Measurements from ENCODE around the gene ATP9A. TPM values are rescaled to one million over a fixed set of nuclear protein-coding genes. Genes with fewer than 3 reads are reported as not detected.

Gene ATP9A
- total and polyA plus RNA-seq, 2 of the 8 experiments (the other 6 are each of a cell fraction or from before 2014, with no cell fraction given) = 5.0 to 6.4 TPM

- Histone ChIP-seq H3K9ac (replicated peaks in 1 of 4; ENCODE audit: extremely low read depth in 1 of 4, low read depth in 3 of 4, low read length in 3 of 4) (no peak overlapping the region), H4K91ac (replicated peaks; ENCODE audit: insufficient read length, low read length) (no peak overlapping the region), H2AK5ac (ENCODE audit: low read depth, low read length) (no peak overlapping the region), H2BK120ac (replicated peaks; ENCODE audit: low read depth, low read length) (no peak overlapping the region), H2BK15ac (ENCODE audit: low read length) (no peak overlapping the region), H3K79me1 (ENCODE audit: low read depth, low read length) (no peaks in the 10 kb centered on the region), H3K4me1 (replicated peaks in 1 of 4; ENCODE audit: control insufficient read depth in 3 of 4, insufficient read depth in 4 of 4, low read length in 3 of 4) (no peaks in the 10 kb centered on the region; a peak in 1 of 7 replicates), H3K9me3 (ENCODE audit: insufficient read depth in 2 of 2, low read depth in 1 of 2, low read length in 1 of 2) (no peaks in the 10 kb centered on the region), H3K14ac (ENCODE audit: insufficient read length) (no peak overlapping the region), H4K20me1 (replicated peaks in 1 of 2; ENCODE audit: control insufficient read depth in 1 of 2, insufficient read depth in 2 of 2, low read length in 2 of 2) (no peaks in the 10 kb centered on the region), H3K79me2 (ENCODE audit: control insufficient read depth in 1 of 2, insufficient read depth in 2 of 2, low read length in 2 of 2) (no peaks in the 10 kb centered on the region), H3K56ac (replicated peaks; ENCODE audit: insufficient read length, low read depth, low read length) (no peak overlapping the region), H3K27ac (ENCODE audit: low read depth, low read length) (no peak overlapping the region), H3K4me2 (ENCODE audit: insufficient read depth in 1 of 2, low read depth in 2 of 2, low read length in 2 of 2) (no peak overlapping the region), H3K4ac (replicated peaks; ENCODE audit: insufficient read length, low read depth, low read length) (no peak overlapping the region), H4K5ac (ENCODE audit: insufficient read length, low read depth, low read length) (no peak overlapping the region), H2BK5ac (ENCODE audit: low read depth, low read length) (no peak overlapping the region), H3K18ac (ENCODE audit: extremely low read depth, low read length) (no peak overlapping the region), H3K27me3 (replicated peaks in 1 of 4; ENCODE audit: control insufficient read depth in 3 of 4, extremely low read depth in 1 of 4, insufficient read depth in 3 of 4, low read length in 3 of 4) (no peaks in the 10 kb centered on the region), H3K23ac (ENCODE audit: insufficient read length) (no peak overlapping the region), H2BK20ac (ENCODE audit: low read length) (no peak overlapping the region), H2BK12ac (ENCODE audit: low read depth, low read length) (no peak overlapping the region), H3K4me3 (ENCODE audit: extremely low read depth in 1 of 4, insufficient read depth in 2 of 4, low read depth in 3 of 4, low read length in 4 of 4) (no peak overlapping the region), H3K23me2 (ENCODE audit: low read depth, low read length) (no peaks in the 10 kb centered on the region), H2AFZ (ENCODE audit: low read length) (no peak overlapping the region), H4K8ac (ENCODE audit: extremely low read depth, insufficient read depth, low read length) (no peak overlapping the region; the same call in 1 of the 2 replicates), H3K36me3 (ENCODE audit: control insufficient read depth in 2 of 4, insufficient read depth in 4 of 4, low read length in 3 of 4) (0 out of 8 replicates have a peak, but pooled peaks cover 0 to 3% (median 0%) of the 10 kb centered on the region in 4 experiments)
- WGBS, 2 experiments (ENCODE audit: extremely low coverage in 1 of 2, insufficient coverage in 1 of 2, insufficient read length in 1 of 2, insufficient replicate concordance in 2 of 2, low coverage in 1 of 2, low lambda C conversion rate in 2 of 2, missing lambda C conversion rate in 1 of 2) = 86% methylated on average over 3 of the region's 3 CpGs; no CpG with 5 or more reads in 1 of the 2 experiments
- CTCF ChIA-PET (ENCODE audit: partially characterized antibody) = interaction anchor here (0.6 to 2.6 kb wide), 16 partner anchors 8 to 1543 kb away, joined by 3 to 26 read pairs (median 3); no protein-coding TSS in a partner anchor
- FAIRE-seq = no peak
- POLR2A ChIA-PET (ENCODE audit: partially characterized antibody) = interaction anchor here (0.6 kb wide), 1 partner anchor 11 kb away, joined by 3 read pairs; no protein-coding TSS in a partner anchor
- no peak for DNase-seq (ENCODE audit: low read depth in 1 of 2, low spot score in 2 of 2)
- no peak for TF ChIP-seq E2F6 (IDR thresholded peaks at IDR 0.05)
- TF ChIP-seq HDAC6 (IDR thresholded peaks at IDR 0.05; ENCODE audit: low read depth, low read length) = no peak
Measured at GRCh38 chr20:51616060-51616459, 152.1 kb downstream of the ATP9A start.

All from H1 (cell line).